ENCODE data around the gene HIVEP1. TPM values are rescaled to one million over a fixed set of nuclear protein-coding genes. Genes with fewer than 3 reads are reported as not detected.

The HIVEP1 gene
- 6.7 and 10.8 TPM in 2 replicates for total RNA-seq
- polyA plus RNA-seq (2012): 10.2 TPM

DNA sequence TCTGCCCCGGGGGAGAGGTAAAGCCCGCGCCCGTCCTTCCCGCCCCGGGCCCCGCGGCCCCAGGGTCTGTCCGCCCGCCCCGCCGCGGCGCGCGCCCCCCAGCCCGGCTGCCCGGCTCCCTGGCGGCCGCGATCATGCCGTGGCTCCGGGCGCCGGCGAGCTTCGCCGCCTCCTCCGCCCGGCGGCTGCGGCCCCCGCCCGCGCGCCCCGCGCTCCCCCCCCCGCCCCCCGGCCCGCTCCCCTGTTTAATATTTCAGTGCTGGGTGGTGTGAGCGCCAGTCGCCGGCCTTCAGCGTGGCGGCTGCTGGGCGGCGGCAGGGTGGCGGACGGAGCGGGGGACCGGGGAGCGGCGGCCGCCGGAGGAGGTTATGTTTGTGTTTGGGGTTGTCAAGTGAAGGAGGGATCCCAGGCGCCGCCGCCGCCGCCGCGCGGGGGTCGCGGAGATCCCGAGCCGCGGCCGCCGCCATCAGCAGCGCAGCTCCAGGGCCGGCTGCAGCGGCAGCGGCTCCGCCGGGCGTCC is at the start of gene HIVEP1:
Gene HIVEP1, plus strand, starts transcription at position 275 of the 520 bp plus-strand sequence. CDS start 3,317 bp downstream, outside the sequence.
- peak; percentile 28 for DNase-seq (ENCODE audit: low read depth)

DNA sequence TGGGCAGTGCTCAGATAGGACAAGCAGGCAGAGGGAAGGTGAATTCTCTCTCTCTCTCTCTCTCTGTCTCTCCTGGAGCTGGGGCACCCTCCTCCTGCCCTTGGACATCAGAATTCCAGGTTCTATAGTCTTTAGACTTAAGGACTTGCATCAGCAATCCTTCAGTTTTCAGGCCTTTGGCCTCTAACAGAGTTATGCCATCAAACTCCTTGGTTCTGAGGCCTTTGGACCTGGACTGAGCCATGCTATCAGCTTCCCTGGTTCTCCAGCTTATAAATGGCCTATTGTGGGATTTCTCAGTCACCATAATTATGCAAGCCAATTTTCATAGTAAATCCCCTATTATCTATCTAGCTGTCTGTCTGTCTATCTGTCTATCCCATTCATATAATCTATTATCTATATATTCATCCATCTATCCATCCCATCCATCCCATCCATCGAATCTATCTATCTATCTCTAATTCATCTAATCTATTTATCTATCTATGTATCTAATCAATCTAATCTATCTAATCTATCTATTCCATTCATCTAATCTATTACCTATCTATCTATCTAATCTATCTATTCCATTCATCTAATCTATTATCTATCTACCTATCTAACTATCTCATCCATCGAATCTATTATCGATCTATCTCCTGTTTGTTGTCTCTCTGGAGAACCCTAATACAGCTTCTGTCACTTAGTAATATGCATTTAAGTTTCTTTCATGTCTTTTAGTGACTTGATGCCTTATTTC is 48.2 kb upstream of the HIVEP1 start:
- no peak for DNase-seq (ENCODE audit: low read depth)

DNA sequence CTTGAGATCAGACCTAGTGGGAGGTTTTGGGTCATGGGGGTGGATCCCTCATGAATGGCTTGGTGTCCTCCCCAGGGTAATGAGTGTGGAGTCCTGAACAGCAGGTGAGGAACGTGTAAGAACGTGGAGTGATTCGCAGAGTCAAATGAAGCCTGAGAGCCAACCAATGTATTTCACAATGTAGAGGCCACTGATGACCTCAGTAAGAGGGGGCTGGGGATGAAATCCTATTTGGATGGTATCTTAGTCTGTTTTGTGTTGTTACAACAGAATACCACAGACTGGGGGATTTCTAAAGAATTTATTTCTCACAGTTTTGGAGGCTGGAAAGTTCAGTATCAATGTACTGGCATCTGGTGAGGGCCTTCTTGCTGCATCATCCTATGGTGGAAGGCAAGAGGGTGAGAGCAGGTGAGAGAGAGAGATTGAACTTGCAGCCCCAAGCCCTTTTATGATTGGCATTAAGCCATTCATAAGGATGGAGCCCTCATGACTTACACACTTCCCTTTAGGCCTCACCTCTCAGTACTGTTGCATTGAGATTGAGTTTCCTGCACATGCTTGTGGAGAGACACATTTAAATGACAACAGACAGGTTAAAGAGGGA is 47.3 kb upstream of the HIVEP1 start:
- no peak for DNase-seq (ENCODE audit: low read depth)

- DNase-seq (ENCODE audit: low read depth): no peak
Measured at GRCh38 chr6:11965499-11965898, 46.6 kb upstream of the HIVEP1 start.

GRCh38 chr6:11968241-11968806 is 43.8 kb upstream of the HIVEP1 start:
- no peak for DNase-seq (ENCODE audit: low read depth)

GRCh38 chr6:11969092-11969491 is 43.0 kb upstream of the HIVEP1 start:
- no peak for DNase-seq (ENCODE audit: low read depth)

DNA sequence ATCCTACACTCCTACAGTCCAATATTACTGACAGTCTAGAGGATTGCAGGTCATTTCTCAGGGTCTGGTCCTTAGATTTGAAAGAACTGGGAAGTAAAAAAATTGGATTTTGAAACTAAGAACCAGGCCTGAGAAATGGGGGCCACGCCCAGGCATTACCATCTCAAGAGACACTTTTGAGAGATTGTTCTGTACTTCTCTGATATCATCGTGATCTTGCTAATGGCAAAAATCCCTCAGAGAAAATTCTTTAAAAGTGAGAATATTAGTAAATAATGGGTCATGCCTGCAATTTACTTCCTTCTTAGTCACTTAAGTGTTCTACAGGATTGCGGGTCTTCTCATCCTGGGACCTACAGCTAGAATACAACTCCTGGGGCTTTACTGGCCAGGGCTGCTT is 42.0 kb upstream of the HIVEP1 start:
- no peak for DNase-seq (ENCODE audit: low read depth)

- peak; percentile 87 for DNase-seq (ENCODE audit: low read depth)
Measured at GRCh38 chr6:11971154-11971553, 41.0 kb upstream of the HIVEP1 start.

DNA sequence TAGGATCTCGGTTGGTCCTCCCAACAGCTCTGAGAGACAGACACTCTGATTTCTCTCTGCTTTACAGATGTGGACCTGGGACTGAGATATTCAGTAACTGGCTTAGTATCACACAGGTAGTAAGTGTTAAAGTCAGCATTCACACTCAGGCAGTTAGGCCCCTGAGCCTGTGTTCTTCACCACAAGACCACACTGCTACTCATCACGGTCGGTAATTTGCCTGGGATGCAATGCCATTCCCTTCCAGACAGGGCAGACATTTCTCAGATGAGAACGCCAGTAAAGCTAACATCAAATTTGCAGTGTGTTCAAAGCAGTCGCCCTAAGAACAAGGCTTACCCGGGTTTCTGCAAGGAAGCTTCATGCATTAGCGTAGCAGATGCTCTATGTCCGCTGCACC is 39.8 kb upstream of the HIVEP1 start:
- no peak for DNase-seq (ENCODE audit: low read depth)

GRCh38 chr6:11972806-11973205 is 39.3 kb upstream of the HIVEP1 start:
- no peak for DNase-seq (ENCODE audit: low read depth)

DNA sequence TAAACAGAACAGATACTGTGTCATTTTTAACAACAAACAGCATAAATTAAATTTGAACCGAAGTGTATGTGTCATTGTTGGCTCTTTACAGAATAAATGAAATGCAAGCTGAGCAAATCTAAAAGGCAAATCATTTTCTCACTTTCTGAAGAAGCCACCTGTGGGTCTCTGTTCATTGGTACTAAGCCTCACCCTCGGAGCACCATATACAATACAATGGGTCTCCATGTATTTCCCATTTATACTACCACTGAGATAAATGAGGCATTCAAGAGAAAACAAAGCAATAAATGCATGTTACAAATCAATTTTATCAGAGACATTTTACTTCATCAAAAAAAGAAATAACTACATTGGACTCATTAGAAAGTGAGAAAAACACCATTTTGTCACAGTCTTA is 38.9 kb upstream of the HIVEP1 start:
- no peak for DNase-seq (ENCODE audit: low read depth)

DNA sequence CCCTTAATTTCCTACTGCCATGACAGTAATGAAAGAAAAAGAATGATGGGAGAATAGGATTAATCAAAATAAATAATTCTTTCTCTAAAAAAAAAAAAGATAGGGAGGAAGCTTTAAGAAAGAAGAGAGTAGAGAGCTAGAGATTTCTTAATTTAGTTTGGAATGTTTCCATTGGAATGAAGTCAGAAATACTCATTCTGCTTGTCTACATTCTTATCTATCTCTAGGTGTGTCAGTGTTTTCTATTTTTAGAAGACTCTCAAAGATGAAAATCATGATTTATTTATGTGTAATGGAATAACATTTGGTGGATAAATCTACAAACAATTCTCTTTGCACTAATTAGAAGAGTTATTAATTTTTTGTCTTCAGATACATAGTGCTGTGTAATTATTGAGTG is 38.0 kb upstream of the HIVEP1 start:
- no peak for DNase-seq (ENCODE audit: low read depth)

- peak; percentile 89 for DNase-seq (ENCODE audit: low read depth)
Measured at GRCh38 chr6:11975353-11975977, 36.6 kb upstream of the HIVEP1 start.

DNA sequence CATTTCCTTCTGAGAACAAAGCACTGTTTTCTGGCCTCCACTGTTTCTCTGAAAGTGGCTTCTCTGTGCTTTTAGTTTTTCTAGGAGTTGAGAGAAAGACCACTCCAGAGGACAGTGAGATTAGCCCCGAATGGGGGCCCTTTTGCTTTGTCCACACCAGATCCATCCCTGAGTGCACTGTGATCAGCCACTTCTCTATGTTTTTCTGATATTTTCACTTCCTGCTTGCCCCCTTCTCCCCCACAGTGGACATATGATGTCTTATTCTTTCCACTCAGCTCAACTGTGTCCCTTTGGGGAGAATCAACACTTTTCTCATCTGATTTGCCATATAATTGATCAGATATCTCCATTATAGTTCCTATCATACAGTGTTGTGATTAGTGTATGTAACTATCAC is 35.6 kb upstream of the HIVEP1 start:
- no peak for DNase-seq (ENCODE audit: low read depth)

- DNase-seq (ENCODE audit: low read depth): no peak
Measured at GRCh38 chr6:11977193-11977592, 34.9 kb upstream of the HIVEP1 start.

- no peak for DNase-seq (ENCODE audit: low read depth)
Measured at GRCh38 chr6:11977738-11978137, 34.4 kb upstream of the HIVEP1 start.

GRCh38 chr6:11978169-11978987 is 33.7 kb upstream of the HIVEP1 start:
- no peak for DNase-seq (ENCODE audit: low read depth)

DNA sequence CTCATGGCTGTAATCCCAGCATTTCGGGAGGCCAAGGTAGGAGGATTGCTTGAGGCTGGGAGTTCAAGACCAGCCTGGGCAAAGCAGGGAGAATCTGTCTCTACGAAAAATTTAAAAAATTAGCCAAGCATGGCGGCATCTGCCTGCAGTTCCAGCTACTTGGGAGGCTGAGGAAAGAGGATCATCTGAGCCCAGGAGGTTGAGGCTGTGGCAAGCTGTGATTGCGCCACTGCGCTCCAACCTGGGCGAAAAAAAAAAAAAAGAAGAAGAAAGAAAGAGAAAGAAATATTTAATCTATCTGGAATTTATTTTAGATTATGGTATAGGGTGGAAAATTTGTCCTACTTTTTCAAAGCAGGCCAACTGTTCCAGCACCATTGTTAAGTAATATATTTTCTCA is 32.2 kb upstream of the HIVEP1 start:
- no peak for DNase-seq (ENCODE audit: low read depth)

- no peak for DNase-seq (ENCODE audit: low read depth)
Measured at GRCh38 chr6:11983306-11983705, 28.8 kb upstream of the HIVEP1 start.

DNA sequence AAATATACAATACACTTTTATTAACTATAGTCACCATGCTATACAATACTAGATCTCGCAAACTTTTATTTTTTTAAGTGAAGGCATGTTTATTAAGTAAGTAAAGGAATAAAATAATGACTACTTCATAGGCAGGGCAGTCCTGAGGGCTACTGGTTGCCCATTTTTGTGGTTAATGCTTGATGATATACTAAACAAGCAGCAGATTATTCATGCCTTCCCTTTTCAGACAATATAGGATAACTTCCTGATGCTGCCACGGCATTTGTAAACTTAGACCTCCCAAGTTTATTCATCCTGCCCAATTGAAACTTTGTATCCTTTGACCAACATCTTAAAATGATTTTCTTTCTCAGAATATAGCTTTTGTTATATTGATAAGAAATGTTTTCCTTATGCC is 24.7 kb upstream of the HIVEP1 start:
- no peak for DNase-seq (ENCODE audit: low read depth)

DNA sequence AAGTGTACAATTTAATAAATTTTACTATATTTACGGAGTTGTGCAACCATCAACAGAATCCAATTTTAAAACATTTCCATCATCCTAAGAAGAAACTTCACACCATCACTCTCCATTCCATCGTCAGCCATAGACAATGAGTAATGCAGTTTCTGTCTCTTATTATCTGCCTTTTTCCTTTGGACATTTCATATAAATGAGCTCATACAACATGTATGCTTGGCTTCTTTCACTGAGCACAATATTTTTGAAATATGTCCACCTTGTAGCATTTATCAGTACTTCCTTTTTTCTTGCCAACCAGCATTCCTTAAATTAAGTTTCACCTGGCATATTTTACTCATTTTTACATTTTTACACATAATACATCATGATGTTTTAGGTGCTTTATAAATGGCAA is 22.7 kb upstream of the HIVEP1 start:
- no peak for DNase-seq (ENCODE audit: low read depth)

Data from myocyte (in vitro differentiated cells).